GM21381 (cell line): Measurements from ENCODE around the gene ADAM33.

Source experiments
- ATAC-seq: cut with Tn5 transposase; IDR thresholded peaks from one replicate; pipeline ENCODE4 v1.9.1; 2021; ENCODE audit warnings: mild to moderate bottlenecking, moderate library complexity; ENCODE audit not compliant: unreplicated experiment

ADAM33 gene

GRCh38 chr20:3687655-3688054 lies 5.8 kb upstream of the ADAM33 start:
- no peak for ATAC-seq

- ATAC-seq: no peak
Observed at GRCh38 chr20:3686867-3687321, 5.1 kb upstream of the ADAM33 start.

GRCh38 chr20:3686421-3686820 lies 4.6 kb upstream of the ADAM33 start:
- no peak for ATAC-seq

- no peak for ATAC-seq
Observed at GRCh38 chr20:3685341-3685740, 3.5 kb upstream of the ADAM33 start.

- no peak for ATAC-seq
Observed at GRCh38 chr20:3681352-3681930, 369 bp downstream of the ADAM33 start.

- ATAC-seq: no peak
Observed at GRCh38 chr20:3680701-3681351, 984 bp downstream of the ADAM33 start.

- no peak for ATAC-seq
Observed at GRCh38 chr20:3679749-3680700, 1.8 kb downstream of the ADAM33 start.

GRCh38 chr20:3678856-3679720 lies 2.7 kb downstream of the ADAM33 start:
- no peak for ATAC-seq

GRCh38 chr20:3678198-3678597 lies 3.6 kb downstream of the ADAM33 start:
- ATAC-seq: no peak

- no peak for ATAC-seq
Observed at GRCh38 chr20:3677733-3678132, 4.1 kb downstream of the ADAM33 start.

- no peak for ATAC-seq
Observed at GRCh38 chr20:3674995-3675900, 6.6 kb downstream of the ADAM33 start.

- ATAC-seq: no peak
Observed at GRCh38 chr20:3674447-3674846, 7.4 kb downstream of the ADAM33 start.

- ATAC-seq: no peak
Observed at GRCh38 chr20:3673221-3674070, 8.4 kb downstream of the ADAM33 start.

GRCh38 chr20:3672547-3673171 lies 9.2 kb downstream of the ADAM33 start:
- no peak for ATAC-seq

- ATAC-seq: no peak
Observed at GRCh38 chr20:3671986-3672546, 9.7 kb downstream of the ADAM33 start.

- no peak for ATAC-seq
Observed at GRCh38 chr20:3670945-3671344, 10.9 kb downstream of the ADAM33 start.

- no peak for ATAC-seq
Observed at GRCh38 chr20:3670511-3670910, 11.3 kb downstream of the ADAM33 start.
